Activated CD8-positive, alpha-beta memory T cell treated with anti-CD3 and anti-CD28 coated beads, Interleukin-2, amount 50 U/mL, for 24 hours (primary cell): ENCODE results near the gene PPHLN1.

Experiments
- DNase-seq: peaks from one replicate; pipeline ENCODE4 v3.0.0-alpha.2; 2020; ENCODE audit errors: extremely low read depth

Gene PPHLN1

GRCh38 chr12:42442311-42442759, 116.4 kb downstream of the PPHLN1 start:
- no peak for DNase-seq

DNA sequence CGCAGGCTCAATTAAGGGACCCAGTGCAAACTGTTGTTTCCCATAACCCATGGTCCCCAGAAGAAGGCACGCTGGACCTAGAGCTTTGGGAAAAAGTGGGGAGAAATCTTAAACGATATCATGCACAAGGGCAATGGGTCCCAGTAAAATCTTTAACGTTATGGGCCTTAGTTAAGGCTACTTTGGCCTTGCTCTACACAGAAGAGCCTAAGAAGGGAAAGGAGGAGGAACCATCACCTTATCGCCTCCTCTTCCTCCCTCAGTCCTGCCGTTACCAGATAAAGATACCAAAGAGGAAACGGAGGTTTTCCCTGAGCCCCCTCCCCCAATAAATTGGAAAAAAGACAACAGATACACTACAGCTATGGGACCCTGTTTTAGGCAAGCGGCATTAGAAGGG, 116.9 kb downstream of the PPHLN1 start:
- no peak for DNase-seq

GRCh38 chr12:42444192-42444943, 118.4 kb downstream of the PPHLN1 start:
- DNase-seq, result no peak

DNA sequence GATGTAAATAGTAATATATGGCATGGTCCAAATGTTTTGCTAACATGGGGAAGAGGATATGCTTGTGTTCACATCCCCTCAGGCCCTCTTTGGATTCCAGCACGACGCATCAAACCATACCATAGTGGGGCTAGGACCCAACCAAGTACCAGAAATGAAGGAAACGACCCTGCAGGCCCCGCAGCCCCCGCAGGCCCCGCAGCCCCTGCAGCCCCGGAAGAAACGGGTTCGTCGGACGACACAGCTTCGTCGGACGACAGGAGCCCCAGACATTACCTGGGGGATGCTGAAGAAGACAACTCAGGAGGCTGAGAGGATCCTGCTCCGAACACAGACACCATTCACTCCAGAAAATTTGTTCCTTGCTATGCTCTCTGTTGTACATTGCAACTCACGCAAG, 119.9 kb downstream of the PPHLN1 start:
- DNase-seq, result no peak

- no peak for DNase-seq
These were observed 120.8 kb downstream of the PPHLN1 start for GRCh38 chr12:42446761-42447160.

- DNase-seq, result no peak
These were observed 121.4 kb downstream of the PPHLN1 start for GRCh38 chr12:42447371-42447786.

GRCh38 chr12:42448841-42449240, 122.9 kb downstream of the PPHLN1 start:
- DNase-seq, result no peak

DNA sequence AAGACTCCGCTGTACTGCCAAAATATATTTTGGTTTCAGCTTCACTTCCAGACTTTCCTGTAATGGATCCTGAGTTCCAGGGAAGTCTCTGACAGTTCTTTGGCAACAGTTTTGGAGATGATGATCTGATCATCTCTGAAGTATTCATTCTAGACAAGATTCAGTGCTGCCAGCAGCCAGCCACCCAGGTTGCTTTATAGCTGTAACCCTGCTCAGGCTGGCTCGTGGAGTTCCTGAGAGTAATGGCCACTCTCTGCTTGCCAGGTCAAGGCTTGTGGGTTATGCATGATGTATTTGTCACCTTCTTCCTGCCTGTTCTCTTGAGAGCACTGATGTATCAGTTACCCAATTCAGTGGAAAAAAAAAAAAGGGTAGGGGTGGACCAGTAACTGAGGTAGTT, 124.3 kb downstream of the PPHLN1 start:
- no peak for DNase-seq

GRCh38 chr12:42458575-42458974, 132.6 kb downstream of the PPHLN1 start:
- DNase-seq, result no peak

GRCh38 chr12:42459336-42459847, 133.4 kb downstream of the PPHLN1 start:
- no peak for DNase-seq

DNA sequence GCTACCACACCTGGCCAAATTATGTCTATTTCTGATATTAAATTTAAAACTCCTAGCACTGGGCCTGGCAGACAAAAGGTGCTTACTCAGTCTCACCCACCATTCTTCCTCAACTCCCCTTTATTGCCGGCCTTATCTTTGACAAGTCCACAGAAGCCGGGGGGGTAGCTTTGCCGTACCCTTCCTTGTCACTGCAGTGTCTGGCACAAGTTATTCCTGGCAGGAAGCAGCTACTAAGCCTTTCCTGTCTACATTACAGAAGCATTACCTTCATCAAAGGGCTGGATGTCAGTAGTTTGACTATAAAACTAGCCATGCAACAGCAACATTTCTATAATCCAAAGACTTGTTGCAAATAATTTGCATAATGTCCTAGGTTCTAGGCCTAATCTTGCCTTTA, 136.5 kb downstream of the PPHLN1 start:
- DNase-seq, result no peak

- DNase-seq, result no peak
These were observed 137.7 kb downstream of the PPHLN1 start for GRCh38 chr12:42463671-42464070.

- DNase-seq, result no peak
These were observed 142.4 kb downstream of the PPHLN1 start for GRCh38 chr12:42468341-42468821.

GRCh38 chr12:42468921-42469320, 143.0 kb downstream of the PPHLN1 start:
- no peak for DNase-seq

DNA sequence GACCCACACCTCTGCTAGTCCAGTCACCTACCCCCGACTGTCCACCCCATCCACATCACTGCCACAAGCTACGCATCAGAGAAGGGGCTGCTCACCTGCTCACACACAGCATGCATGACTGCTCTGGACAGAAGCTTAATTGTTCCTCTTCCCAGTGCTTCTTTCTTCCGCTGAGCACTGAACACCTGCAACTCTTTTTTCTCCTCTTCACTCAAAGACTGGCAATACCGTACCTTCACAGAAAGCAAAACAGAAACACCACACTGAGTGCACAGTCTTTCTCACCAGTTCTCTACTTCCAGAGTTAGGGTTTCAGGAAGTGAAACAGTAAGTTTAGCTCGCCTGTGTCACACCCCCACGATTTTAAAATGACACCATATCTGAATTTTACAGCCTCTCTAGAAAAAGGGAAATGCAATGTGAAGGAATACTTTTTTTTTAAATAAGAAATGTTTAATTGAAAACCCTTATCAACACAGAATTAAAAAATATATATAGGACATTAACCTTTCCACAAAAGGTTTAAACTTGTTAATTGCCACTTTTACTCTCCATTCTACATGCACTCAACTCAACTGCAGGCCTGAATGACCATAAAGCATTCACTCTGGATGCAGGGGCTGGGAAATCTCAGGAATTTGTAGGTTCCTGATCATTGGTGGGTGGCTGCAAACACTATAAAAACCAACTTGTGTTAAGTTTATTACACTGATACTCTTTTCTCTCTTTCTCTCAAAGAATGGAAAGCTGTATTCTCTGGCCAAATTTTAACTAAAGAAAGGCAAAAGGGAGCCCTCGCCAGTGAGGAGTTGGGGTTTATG, 143.6 kb downstream of the PPHLN1 start:
- DNase-seq, result no peak

DNA sequence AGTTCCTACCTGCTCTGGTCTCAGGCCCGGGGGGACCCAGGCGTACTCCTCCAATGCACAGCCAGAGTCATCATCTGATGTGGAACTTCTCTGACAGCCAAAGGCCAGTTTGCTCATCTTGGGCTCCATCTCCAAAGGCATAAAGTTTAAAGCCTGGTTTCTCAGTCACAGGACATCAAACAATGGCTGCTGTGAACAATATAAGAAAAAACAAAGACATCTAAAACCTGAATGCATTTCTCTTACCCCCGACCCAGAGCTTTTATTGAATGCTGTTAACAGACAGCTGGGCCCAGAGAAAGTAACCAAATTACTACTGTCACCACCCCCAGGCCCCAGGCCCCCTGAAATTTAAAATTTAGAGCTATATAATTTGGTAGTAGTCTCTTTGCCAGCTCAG, 146.4 kb downstream of the PPHLN1 start:
- no peak for DNase-seq

- no peak for DNase-seq
These were observed 147.2 kb downstream of the PPHLN1 start for GRCh38 chr12:42473130-42473529.

DNA sequence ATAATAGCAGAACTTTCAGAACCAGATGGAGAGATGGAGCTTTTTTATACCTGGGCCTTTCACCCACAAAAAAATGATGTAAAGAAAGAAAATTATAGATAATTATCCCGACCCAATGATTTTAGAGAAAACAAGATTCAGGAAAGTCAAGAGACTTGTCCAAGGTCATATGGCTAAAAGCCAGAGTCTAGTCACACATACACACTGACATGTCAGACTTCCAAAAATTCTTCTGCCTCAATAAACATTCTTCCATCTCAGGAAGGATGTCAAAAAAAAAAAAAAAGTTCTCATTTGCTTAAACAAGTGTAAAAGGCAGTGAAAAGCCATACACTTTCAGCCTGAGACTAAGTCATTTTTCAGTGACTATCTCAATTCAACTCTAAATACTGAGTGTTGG, 147.6 kb downstream of the PPHLN1 start:
- DNase-seq, result no peak

DNA sequence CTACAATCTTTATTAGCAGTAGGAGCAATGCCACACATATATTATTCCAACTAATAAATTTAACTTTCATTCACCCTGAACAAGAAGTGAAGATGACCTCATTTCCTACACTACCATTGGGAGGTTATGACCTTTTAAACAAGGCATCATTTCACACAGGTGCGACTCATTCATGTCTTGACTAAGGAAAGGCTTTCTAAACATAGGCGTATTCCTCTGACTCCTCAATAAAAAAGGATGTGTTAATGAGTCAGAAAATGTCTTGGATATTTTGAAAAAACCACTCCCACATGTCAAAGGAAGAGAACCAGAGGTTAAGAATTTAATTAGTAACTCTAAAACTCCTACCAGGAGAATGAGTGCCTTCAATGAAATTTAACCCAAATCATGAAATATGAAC, 148.4 kb downstream of the PPHLN1 start:
- no peak for DNase-seq

- no peak for DNase-seq
These were observed 149.1 kb downstream of the PPHLN1 start for GRCh38 chr12:42475106-42475505.

DNA sequence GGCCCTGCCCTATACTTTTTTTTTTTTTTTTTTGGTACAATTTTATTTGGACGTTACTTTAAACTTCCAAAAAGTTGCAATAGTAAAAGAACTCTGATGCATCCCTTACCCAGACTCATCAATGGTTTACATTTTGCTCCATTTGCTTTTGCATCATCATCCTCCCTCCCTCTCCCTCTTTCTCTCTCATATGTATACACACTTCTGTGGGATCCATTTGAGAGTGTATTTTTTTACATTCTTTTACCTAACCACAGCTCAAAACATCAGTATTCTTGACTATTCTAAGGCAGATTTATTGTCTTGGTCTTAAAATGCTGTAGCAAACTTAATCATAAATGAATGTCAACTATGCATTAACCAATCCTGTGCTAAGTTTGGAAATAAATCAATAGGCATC, 152.0 kb downstream of the PPHLN1 start:
- DNase-seq, result no peak

GRCh38 chr12:42481368-42481767, 155.4 kb downstream of the PPHLN1 start:
- no peak for DNase-seq
